ENCODE results near the gene TP53I11.

Gene TP53I11

GRCh38 chr11:44940835-44941234, 9.8 kb downstream of the TP53I11 start:
- H3K27me3 ChIP-seq (ENCODE audit: insufficient read depth, low read length): no peaks in the 10 kb centered on the region; the same call in 1 of the 2 replicates
- no peak overlapping the region for H2AFZ ChIP-seq (ENCODE audit: low read length)
- no peak for TF ChIP-seq EZH2 (IDR thresholded peaks at IDR 0.05; ENCODE audit: borderline replicate concordance, low read length)
- TF ChIP-seq CTCF (IDR thresholded peaks at IDR 0.05; ENCODE audit: low read length): no peak
- no peaks in the 10 kb centered on the region for H4K20me1 ChIP-seq (ENCODE audit: insufficient read depth, low read length)
- H3F3A ChIP-seq (ENCODE audit: insufficient read depth, low read length): no peaks in the 10 kb centered on the region
- H3K9me3 ChIP-seq (ENCODE audit: low read length): no peaks in the 10 kb centered on the region
- H3K36me3 ChIP-seq (ENCODE audit: insufficient read depth, low read length): no peaks in the 10 kb centered on the region
- H3K79me2 ChIP-seq (ENCODE audit: insufficient read depth, low read length): no peaks in the 10 kb centered on the region
- peaks cover 8% of the 10 kb centered on the region for H3K4me1 ChIP-seq (ENCODE audit: insufficient read depth, low read length, severe bottlenecking)
- no peak overlapping the region for H3K4me3 ChIP-seq (ENCODE audit: low read depth, low read length, poor library complexity, severe bottlenecking)
- H3K9me2 ChIP-seq (ENCODE audit: low read depth, low read length): no peaks in the 10 kb centered on the region
- no peak overlapping the region for H3K9ac ChIP-seq (ENCODE audit: low read length)
- H3K4me2 ChIP-seq (ENCODE audit: low read length): no peak overlapping the region
- H3K27ac ChIP-seq (ENCODE audit: low read depth, low read length, poor library complexity, severe bottlenecking): no peak overlapping the region

GRCh38 chr11:44940404-44940803, 10.3 kb downstream of the TP53I11 start:
- Histone ChIP-seq H3K27ac (ENCODE audit: low read depth, low read length, poor library complexity, severe bottlenecking) (no peak overlapping the region), H3K9ac (ENCODE audit: low read length) (no peak overlapping the region), H3K9me3 (ENCODE audit: low read length) (no peaks in the 10 kb centered on the region), H3F3A (ENCODE audit: insufficient read depth, low read length) (no peaks in the 10 kb centered on the region), H3K36me3 (ENCODE audit: insufficient read depth, low read length) (no peaks in the 10 kb centered on the region), H4K20me1 (ENCODE audit: insufficient read depth, low read length) (no peaks in the 10 kb centered on the region), H3K9me2 (ENCODE audit: low read depth, low read length) (no peaks in the 10 kb centered on the region), H2AFZ (ENCODE audit: low read length) (no peak overlapping the region), H3K79me2 (ENCODE audit: insufficient read depth, low read length) (no peaks in the 10 kb centered on the region), H3K4me2 (ENCODE audit: low read length) (no peak overlapping the region), H3K4me3 (ENCODE audit: low read depth, low read length, poor library complexity, severe bottlenecking) (no peak overlapping the region), H3K4me1 (ENCODE audit: insufficient read depth, low read length, severe bottlenecking) (peaks cover 8% of the 10 kb centered on the region), H3K27me3 (ENCODE audit: insufficient read depth, low read length) (no peaks in the 10 kb centered on the region; the same call in 1 of the 2 replicates)
- TF ChIP-seq EZH2 (IDR thresholded peaks at IDR 0.05; ENCODE audit: borderline replicate concordance, low read length): no peak
- no peak for TF ChIP-seq CTCF (IDR thresholded peaks at IDR 0.05; ENCODE audit: low read length)

- Histone ChIP-seq H3K36me3 (ENCODE audit: insufficient read depth, low read length) (no peaks in the 10 kb centered on the region), H2AFZ (ENCODE audit: low read length) (no peak overlapping the region), H3K4me2 (ENCODE audit: low read length) (no peak overlapping the region), H3F3A (ENCODE audit: insufficient read depth, low read length) (no peaks in the 10 kb centered on the region), H3K27ac (ENCODE audit: low read depth, low read length, poor library complexity, severe bottlenecking) (no peak overlapping the region), H3K4me3 (ENCODE audit: low read depth, low read length, poor library complexity, severe bottlenecking) (no peak overlapping the region), H4K20me1 (ENCODE audit: insufficient read depth, low read length) (no peaks in the 10 kb centered on the region), H3K9me3 (ENCODE audit: low read length) (no peaks in the 10 kb centered on the region), H3K4me1 (ENCODE audit: insufficient read depth, low read length, severe bottlenecking) (peaks cover 8% of the 10 kb centered on the region), H3K27me3 (ENCODE audit: insufficient read depth, low read length) (no peaks in the 10 kb centered on the region; the same call in 1 of the 2 replicates), H3K9me2 (ENCODE audit: low read depth, low read length) (no peaks in the 10 kb centered on the region), H3K9ac (ENCODE audit: low read length) (no peak overlapping the region), H3K79me2 (ENCODE audit: insufficient read depth, low read length) (no peaks in the 10 kb centered on the region)
- TF ChIP-seq EZH2 (IDR thresholded peaks at IDR 0.05; ENCODE audit: borderline replicate concordance, low read length): no peak
- TF ChIP-seq CTCF (IDR thresholded peaks at IDR 0.05; ENCODE audit: low read length): peak; percentile 17; the same call in 1 of the 2 replicates
These were observed 10.8 kb downstream of the TP53I11 start for GRCh38 chr11:44939673-44940395.

All from OCI-LY1 (cell line).